GM08714 (cell line): ENCODE measurements around the gene FIGLA.

Experiments used
- H3K4me3 ChIP-seq: fragments of 200-500 bp; sonication (Bioruptor generic); 2 replicates; pipeline ENCODE4 v1.5.1; 2014; ENCODE audit warnings: mild to moderate bottlenecking, low read length, inconsistent platforms
- ZNF274 ChIP-seq: IDR thresholded peaks from 2 replicates; pipeline ENCODE4 v1.6.1; 2012; ENCODE audit warnings: mild to moderate bottlenecking, low read depth, low read length

FIGLA gene

GRCh38 chr2:70772486-70773155 lies 17.8 kb downstream of the FIGLA start:
- TF ChIP-seq ZNF274, result no peak

DNA sequence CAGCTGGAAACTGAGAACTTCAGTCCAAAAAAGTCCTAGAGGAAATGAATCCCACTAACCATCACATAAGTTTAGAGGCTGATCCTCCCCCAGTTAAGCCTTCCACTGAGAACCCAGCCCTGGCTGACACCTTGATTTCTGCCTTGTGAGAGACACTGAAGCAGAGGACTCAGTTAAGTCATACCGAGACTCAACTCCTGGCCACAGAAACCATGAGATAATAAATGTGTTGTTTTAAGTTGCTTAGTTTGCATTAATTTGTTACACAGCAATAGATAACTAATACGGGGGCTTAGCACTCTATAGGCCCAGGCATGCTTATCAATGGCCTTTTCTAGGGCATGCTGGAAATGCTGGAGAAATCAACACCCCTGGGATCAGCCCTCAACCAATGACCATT lies 19.0 kb downstream of the FIGLA start:
- no peak overlapping the region for H3K4me3 ChIP-seq
- no peak for TF ChIP-seq ZNF274

More at GRCh38 chr2:70772486-70773155, 17.8 kb downstream of the FIGLA start:
- H3K4me3 ChIP-seq, result no peak overlapping the region

GRCh38 chr2:70769450-70769849 lies 21.0 kb downstream of the FIGLA start:
- no peak overlapping the region for H3K4me3 ChIP-seq
- no peak for TF ChIP-seq ZNF274

- H3K4me3 ChIP-seq, result no peak overlapping the region
- no peak for TF ChIP-seq ZNF274
Measured at GRCh38 chr2:70768590-70769085, 21.8 kb downstream of the FIGLA start.

DNA sequence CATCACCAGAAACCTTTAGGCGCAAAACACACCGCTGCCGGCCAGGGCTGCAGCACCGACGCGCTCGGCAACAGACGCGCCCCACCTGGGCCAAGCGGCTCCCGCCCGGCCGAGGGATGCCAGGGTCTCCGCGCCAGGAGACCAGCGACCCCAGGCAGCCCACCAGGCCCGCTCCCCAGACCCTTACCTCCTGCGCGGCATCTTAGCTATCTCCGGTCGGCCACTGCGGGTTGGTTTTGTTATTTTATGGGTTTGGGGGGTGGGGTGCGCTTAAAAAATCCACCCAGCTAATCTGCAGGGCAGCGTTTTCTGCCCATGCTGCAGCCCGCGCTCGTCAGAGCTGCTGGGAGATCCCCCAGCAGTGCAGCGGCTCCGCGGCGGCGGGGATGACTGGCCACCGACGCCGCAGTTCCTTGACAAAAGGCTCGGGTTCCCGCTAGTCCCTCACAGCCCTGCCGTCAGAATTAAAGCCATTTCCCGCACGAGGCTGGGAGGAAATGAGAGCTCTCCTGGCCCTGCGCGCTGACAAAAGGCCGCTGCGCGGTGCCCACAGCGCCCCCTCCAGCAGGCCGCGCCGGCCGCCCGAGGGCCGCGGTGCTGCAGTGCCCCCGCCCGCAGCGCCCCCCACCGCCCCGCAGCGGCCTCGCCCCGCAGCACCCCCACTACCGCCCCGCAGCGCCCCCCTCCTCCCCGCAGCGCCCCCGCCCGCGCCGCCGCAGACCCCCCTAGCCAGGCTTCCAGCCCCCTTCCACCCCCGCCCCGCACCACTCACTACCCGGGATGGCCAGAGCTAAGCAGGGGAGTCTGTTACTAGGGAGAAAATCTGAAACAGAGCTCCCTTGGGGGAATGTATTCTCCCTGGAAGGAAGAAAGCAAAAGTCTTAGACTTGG lies 22.5 kb downstream of the FIGLA start, which contains the start of gene ADD2:
TSS of gene ADD2 (minus strand) at position 502 of the 891 bp plus-strand sequence. CDS start 61,792 bp downstream, outside the sequence.
- peak within 1 kb of the TSS; percentile 1; the same call in 1 of the 2 replicates for H3K4me3 ChIP-seq
- TF ChIP-seq ZNF274, result no peak

- H3K4me3 ChIP-seq, result peak overlapping the region; percentile 1; the same call in 1 of the 2 replicates
- no peak for TF ChIP-seq ZNF274
Measured at GRCh38 chr2:70767079-70767698, 23.3 kb downstream of the FIGLA start.

DNA sequence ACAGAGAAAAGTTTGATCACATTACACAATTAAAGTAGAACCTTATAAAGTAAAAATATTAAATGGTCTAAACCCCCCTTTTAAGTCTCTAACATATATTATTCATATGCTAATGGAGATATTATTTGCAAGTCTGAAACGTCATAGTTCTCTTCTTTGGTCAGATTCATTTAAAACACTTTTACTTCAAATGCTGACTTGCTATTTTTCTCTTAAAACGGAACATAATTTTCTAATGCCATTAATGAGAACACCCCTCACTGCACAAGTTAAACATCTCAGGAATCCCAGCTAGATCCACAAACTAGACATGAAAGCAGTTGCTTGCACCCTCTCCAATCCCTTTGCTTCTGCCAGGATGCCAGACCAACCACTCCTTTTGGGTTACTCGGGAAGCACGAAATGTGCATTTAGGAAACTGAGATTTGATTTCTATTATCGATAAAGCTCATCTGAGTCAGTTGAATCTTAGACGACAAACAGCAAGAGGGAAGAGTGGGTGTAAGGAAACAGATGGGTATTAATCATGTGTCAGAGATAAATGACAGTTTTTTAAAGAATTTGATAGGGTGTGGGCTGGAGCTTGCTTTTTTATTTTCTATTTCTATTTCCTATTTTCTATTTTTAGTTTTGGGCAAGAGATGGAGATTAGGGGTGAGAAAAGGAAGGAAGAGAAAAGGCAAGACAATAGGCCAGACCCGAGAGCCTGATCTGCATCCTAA lies 23.9 kb downstream of the FIGLA start:
- no peak for TF ChIP-seq ZNF274
- H3K4me3 ChIP-seq, result no peak overlapping the region; the same call in 1 of the 2 replicates

- no peak for TF ChIP-seq ZNF274
- H3K4me3 ChIP-seq, result no peak overlapping the region
Measured at GRCh38 chr2:70765507-70765906, 24.9 kb downstream of the FIGLA start.

DNA sequence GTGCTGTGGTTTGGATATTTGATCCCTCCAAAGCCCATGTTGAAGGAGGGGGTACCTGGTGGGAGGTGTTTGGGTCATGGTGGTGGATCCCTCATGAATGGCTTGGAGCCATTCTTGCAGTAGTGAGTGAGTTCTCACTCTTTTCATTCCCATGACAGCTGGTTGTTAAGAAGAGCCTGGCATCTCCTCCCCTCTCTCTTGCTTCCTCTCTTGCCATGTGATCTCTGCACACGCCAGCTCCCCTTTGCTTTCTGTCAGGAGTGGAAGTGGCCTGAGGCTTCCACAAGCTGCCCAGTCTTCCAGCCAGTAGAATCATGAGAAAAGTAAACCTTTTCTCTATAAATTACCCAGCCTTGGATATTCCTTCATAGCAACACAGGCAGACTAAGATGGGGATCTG lies 31.0 kb downstream of the FIGLA start:
- TF ChIP-seq ZNF274, result no peak
- no peak overlapping the region for H3K4me3 ChIP-seq

- TF ChIP-seq ZNF274, result no peak
- no peak overlapping the region for H3K4me3 ChIP-seq
Measured at GRCh38 chr2:70757966-70758365, 32.5 kb downstream of the FIGLA start.

- TF ChIP-seq ZNF274, result no peak
- no peak overlapping the region for H3K4me3 ChIP-seq
Measured at GRCh38 chr2:70757360-70757759, 33.1 kb downstream of the FIGLA start.

DNA sequence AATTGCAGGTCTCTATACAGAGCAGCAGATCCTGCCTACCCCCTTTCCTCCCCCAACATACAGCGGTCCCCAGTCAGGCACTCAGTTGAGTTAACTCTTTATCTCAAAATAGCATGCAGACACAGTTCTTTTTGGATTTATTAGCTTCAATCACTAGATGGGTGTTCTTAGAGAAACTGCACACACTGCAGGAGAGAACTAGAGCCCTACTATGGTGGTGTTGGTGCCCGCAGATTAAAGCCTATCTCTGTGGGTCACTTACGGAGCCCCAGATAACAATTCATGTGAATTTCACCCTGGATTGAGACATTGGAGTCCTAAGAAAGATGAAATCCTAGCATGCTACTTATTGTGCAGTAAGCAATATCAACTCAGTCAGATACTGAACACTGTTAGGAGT lies 34.3 kb downstream of the FIGLA start:
- no peak for TF ChIP-seq ZNF274
- H3K4me3 ChIP-seq, result no peak overlapping the region

GRCh38 chr2:70753902-70754301 lies 36.5 kb downstream of the FIGLA start:
- H3K4me3 ChIP-seq, result no peak overlapping the region
- TF ChIP-seq ZNF274, result no peak

DNA sequence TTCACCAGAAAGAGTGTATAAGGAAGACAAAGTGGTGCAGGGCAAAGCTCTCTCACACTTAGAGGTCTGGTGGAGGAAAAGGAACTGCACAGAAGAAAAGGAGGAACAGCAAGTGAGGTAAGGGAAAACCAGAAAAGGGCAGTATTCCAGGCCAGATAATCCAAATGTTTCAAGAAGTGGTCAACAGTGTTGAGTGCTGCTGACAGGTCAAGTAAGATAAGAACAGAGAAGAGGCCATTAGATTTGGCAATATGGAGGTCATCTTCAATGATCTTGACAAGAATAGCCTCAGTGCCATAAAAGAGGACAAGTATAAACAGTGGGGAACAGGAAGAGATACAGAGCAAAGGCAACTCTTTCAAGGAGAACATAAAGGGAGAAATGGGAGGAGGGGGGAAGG lies 37.4 kb downstream of the FIGLA start:
- TF ChIP-seq ZNF274, result no peak
- H3K4me3 ChIP-seq, result no peak overlapping the region
